ELF-1 (cell line): ENCODE measurements around the gene IL3.

Experiments
- DNase-seq: peaks from one replicate; pipeline ENCODE4 v3.0.0-alpha.2; 2016; ENCODE audit warnings: low read depth, low spot score

IL3 gene

DNA sequence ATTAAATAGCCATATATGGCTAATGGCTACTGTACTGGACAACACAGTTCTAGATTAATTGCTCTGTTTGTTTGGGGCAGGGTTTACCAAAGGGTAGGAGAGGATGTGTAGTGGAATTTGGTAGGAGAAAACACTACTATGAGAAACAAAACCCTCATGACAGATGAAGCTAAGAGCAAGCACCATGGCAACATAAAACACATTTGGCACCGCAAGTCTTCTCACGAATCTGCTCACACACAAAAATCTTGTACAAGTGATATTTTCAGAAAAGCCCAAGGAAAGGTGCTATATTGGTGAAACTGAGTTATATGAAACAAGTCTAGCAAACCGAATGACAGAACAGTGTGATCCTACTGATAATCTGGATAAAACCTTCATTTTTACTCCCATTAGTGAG, 51.7 kb downstream of the IL3 start:
- DNase-seq: no peak
